Fibroblast of pulmonary artery (primary cell): ENCODE results near the gene SIGLEC6.

ENCODE experiments used
- DNase-seq: peaks from one replicate; pipeline ENCODE4 v3.0.0-alpha.2; 2010; ENCODE audit warnings: low read depth
- H3K4me3 ChIP-seq: replicated peaks from 2 replicates; pipeline ENCODE4 v1.5.1; 2011; ENCODE audit warnings: low read depth, mild to moderate bottlenecking, control low read depth, low read length, moderate library complexity
- CTCF ChIP-seq: IDR thresholded peaks from 2 replicates; pipeline ENCODE4 v1.5.1; 2011; ENCODE audit warnings: mild to moderate bottlenecking, control low read depth, low read length, inconsistent platforms; ENCODE audit errors: missing control alignments

SIGLEC6 gene

GRCh38 chr19:51559240-51559639 lies 27.8 kb upstream of the SIGLEC6 start:
- DNase-seq, result no peak
- TF ChIP-seq CTCF, result no peak
- H3K4me3 ChIP-seq, result no peak overlapping the region

GRCh38 chr19:51552996-51553725 lies 21.7 kb upstream of the SIGLEC6 start:
- TF ChIP-seq CTCF, result no peak
- H3K4me3 ChIP-seq, result no peak overlapping the region
- peak; percentile 78 for DNase-seq

- no peak overlapping the region for H3K4me3 ChIP-seq
- no peak for DNase-seq
- no peak for TF ChIP-seq CTCF
Observed at GRCh38 chr19:51552608-51552995, 21.1 kb upstream of the SIGLEC6 start.

- H3K4me3 ChIP-seq, result no peak overlapping the region
- no peak for TF ChIP-seq CTCF
- no peak for DNase-seq
Observed at GRCh38 chr19:51551673-51552432, 20.4 kb upstream of the SIGLEC6 start.

GRCh38 chr19:51550848-51551672 lies 19.6 kb upstream of the SIGLEC6 start:
- no peak overlapping the region for H3K4me3 ChIP-seq
- TF ChIP-seq CTCF, result no peak

GRCh38 chr19:51549533-51550324 lies 18.3 kb upstream of the SIGLEC6 start:
- DNase-seq, result no peak
- no peak overlapping the region for H3K4me3 ChIP-seq
- no peak for TF ChIP-seq CTCF

More at GRCh38 chr19:51550848-51551672, 19.6 kb upstream of the SIGLEC6 start:
- no peak for DNase-seq
